Liver (tissue), 3 donors: Measurements from ENCODE around the gene EPS8.

Experiments
- EGR1 ChIP-seq, 2 donors: IDR thresholded peaks; 2 replicates each; pipeline ENCODE4 v1.6.1; 2016 to 2018; ENCODE audit warnings: antibody characterized with exemption in 2 of 2, low read depth in 2 of 2
- HNF4A ChIP-seq, 2 donors: conservative IDR thresholded peaks; 2 replicates each; pipeline ENCODE4 v1.6.1; 2016; ENCODE audit warnings: antibody characterized with exemption in 2 of 2, mild to moderate bottlenecking in 2 of 2
- JUND ChIP-seq, 2 donors: IDR thresholded peaks; 2 replicates each; pipeline ENCODE4 v1.6.1; 2016; ENCODE audit warnings: antibody characterized with exemption in 2 of 2
- RAD21 ChIP-seq, 2 donors: IDR thresholded peaks; 2 replicates each; pipeline ENCODE4 v1.6.1; 2016; ENCODE audit warnings: antibody characterized with exemption in 2 of 2, mild to moderate bottlenecking in 2 of 2
- REST ChIP-seq: IDR thresholded peaks from 2 replicates; pipeline ENCODE4 v1.6.1; 2016; ENCODE audit warnings: antibody characterized with exemption, mild to moderate bottlenecking
- RXRA ChIP-seq, 2 donors: IDR thresholded peaks; 2 replicates each; pipeline ENCODE4 v1.6.1; 2017 to 2018; ENCODE audit warnings: antibody characterized with exemption in 2 of 2, mild to moderate bottlenecking in 1 of 2
- SP1 ChIP-seq: IDR thresholded peaks from 2 replicates; pipeline ENCODE4 v1.6.1; 2018; ENCODE audit warnings: antibody characterized with exemption, mild to moderate bottlenecking
- TAF1 ChIP-seq: conservative IDR thresholded peaks from 2 replicates; pipeline ENCODE4 v1.6.1; 2016; ENCODE audit warnings: antibody characterized with exemption, mild to moderate bottlenecking
- TF ChIP-seq, protein P1 (sequence below): fragments of 150-350 bp; IDR thresholded peaks from 2 replicates; pipeline ENCODE4 v1.5.1; 2017; ENCODE audit warnings: improper control_type of control experiment, low read depth, low read length; ENCODE audit not compliant: missing input control
- TF ChIP-seq, protein P2 (sequence below): IDR thresholded peaks from 2 replicates; pipeline ENCODE4 v1.6.1; 2016; ENCODE audit warnings: antibody characterized with exemption
- donor health status: healthy.
- donor health status: healthy.

GRCh38 chr12:15788233-15789219 lies 662 bp downstream of the EPS8 start:
- TF ChIP-seq, protein P1, sequence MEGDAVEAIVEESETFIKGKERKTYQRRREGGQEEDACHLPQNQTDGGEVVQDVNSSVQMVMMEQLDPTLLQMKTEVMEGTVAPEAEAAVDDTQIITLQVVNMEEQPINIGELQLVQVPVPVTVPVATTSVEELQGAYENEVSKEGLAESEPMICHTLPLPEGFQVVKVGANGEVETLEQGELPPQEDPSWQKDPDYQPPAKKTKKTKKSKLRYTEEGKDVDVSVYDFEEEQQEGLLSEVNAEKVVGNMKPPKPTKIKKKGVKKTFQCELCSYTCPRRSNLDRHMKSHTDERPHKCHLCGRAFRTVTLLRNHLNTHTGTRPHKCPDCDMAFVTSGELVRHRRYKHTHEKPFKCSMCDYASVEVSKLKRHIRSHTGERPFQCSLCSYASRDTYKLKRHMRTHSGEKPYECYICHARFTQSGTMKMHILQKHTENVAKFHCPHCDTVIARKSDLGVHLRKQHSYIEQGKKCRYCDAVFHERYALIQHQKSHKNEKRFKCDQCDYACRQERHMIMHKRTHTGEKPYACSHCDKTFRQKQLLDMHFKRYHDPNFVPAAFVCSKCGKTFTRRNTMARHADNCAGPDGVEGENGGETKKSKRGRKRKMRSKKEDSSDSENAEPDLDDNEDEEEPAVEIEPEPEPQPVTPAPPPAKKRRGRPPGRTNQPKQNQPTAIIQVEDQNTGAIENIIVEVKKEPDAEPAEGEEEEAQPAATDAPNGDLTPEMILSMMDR, result no peak
- TF ChIP-seq RAD21 (IDR thresholded peaks at IDR 0.05) (peak in 1 of 2 donors; percentile 53), JUND (IDR thresholded peaks at IDR 0.05) (no peak), REST (no peak), TAF1 (no peak), EGR1 (IDR thresholded peaks at IDR 0.05; ENCODE audit: low read depth in 2 of 2) (no peak), SP1 (no peak), RXRA (IDR thresholded peaks at IDR 0.05) (no peak), HNF4A (conservative IDR thresholded peaks at IDR 0.05) (no peak)
- TF ChIP-seq, protein P2, sequence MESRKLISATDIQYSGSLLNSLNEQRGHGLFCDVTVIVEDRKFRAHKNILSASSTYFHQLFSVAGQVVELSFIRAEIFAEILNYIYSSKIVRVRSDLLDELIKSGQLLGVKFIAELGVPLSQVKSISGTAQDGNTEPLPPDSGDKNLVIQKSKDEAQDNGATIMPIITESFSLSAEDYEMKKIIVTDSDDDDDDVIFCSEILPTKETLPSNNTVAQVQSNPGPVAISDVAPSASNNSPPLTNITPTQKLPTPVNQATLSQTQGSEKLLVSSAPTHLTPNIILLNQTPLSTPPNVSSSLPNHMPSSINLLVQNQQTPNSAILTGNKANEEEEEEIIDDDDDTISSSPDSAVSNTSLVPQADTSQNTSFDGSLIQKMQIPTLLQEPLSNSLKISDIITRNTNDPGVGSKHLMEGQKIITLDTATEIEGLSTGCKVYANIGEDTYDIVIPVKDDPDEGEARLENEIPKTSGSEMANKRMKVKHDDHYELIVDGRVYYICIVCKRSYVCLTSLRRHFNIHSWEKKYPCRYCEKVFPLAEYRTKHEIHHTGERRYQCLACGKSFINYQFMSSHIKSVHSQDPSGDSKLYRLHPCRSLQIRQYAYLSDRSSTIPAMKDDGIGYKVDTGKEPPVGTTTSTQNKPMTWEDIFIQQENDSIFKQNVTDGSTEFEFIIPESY, result peak; percentile 68
